Stimulated activated naive CD8-positive, alpha-beta T cell treated with anti-CD3 and anti-CD28 coated beads, Interleukin-15, amount 100 ng/mL, for 72 hours (primary cell): ENCODE results near the gene VLDLR.

Source experiments
- ATAC-seq: fragments of 150-1000 bp; cut with Tn5 transposase; 2 replicates; pipeline ENCODE4 v1.10.0; 2021; ENCODE audit warnings: mild to moderate bottlenecking, moderate library complexity
- DNase-seq, 2 donors: peaks; one replicate each; pipeline ENCODE4 v3.0.0; 2021 to 2022
- H3K27ac Mint-ChIP-seq, 2 donors: one replicate each; pipeline ENCODE4 v1.8.0; 2022; ENCODE audit warnings: mild to moderate bottlenecking in 2 of 2, mixed read lengths in 2 of 2, moderate library complexity in 2 of 2
- H3K27me3 Mint-ChIP-seq: one replicate; pipeline ENCODE4 v1.8.0; 2022; ENCODE audit warnings: mixed read lengths
- H3K4me1 Mint-ChIP-seq: one replicate; pipeline ENCODE4 v1.8.0; 2022; ENCODE audit warnings: mild to moderate bottlenecking, mixed read lengths
- H3K4me3 Mint-ChIP-seq, 2 donors: one replicate each; pipeline ENCODE4 v1.8.0; 2022; ENCODE audit warnings: mild to moderate bottlenecking in 2 of 2, mixed read lengths in 2 of 2, moderate library complexity in 1 of 2
- H3K9me3 Mint-ChIP-seq, 2 donors: one replicate each; pipeline ENCODE4 v1.8.0; 2022; ENCODE audit warnings: mixed read lengths in 2 of 2

VLDLR gene

DNA sequence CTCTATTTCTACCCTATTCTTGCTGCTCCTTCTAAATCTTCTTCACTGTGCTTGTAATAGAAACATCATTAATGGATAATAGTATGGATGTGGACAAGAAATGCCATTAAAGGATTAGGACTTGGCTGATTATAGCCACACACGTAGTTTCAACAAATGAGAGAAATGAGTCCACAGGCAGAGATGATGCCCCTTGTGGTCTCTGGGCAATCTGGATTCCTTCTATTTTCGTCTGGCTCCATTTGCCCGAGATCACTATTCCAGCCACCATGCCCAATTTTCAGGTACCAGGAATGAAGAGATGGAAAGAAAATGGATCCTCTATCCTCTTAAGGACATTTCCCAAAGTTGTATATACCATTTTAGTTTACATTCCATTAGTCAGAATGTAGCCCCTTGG is 13.2 kb downstream of the VLDLR start:
- no peak overlapping the region for H3K4me3 Mint-ChIP-seq
- no peak overlapping the region for H3K27ac Mint-ChIP-seq
- H3K4me1 Mint-ChIP-seq = peaks cover 10% of the 10 kb centered on the region
- DNase-seq (no peak), ATAC-seq (no peak)
- no peaks in the 10 kb centered on the region for H3K9me3 Mint-ChIP-seq
- peaks cover 44% of the 10 kb centered on the region for H3K27me3 Mint-ChIP-seq

DNA sequence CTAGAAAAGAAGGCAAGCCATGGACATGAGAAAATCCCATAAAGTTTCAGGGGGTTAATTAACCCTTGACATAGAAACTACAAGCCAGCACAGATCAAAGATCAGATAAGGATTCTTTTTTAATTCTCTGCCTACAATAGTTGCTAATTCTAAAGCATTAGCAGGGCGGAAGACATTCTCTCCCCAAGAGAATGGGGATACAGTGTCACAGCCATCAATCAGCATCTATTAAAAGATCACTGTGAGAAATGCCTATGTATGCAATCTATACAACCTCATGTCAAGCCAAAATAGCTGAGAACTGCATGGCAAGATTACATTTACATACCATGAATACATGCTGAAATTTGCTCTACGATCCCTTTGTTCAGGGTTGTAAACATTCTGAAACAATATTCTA is 14.3 kb downstream of the VLDLR start:
- Mint-ChIP-seq H3K9me3 (peaks cover 0 to 4% of the 10 kb centered on the region in 2 donors), H3K4me1 (peaks cover 10% of the 10 kb centered on the region), H3K27ac (no peak overlapping the region), H3K4me3 (no peak overlapping the region), H3K27me3 (peaks cover 38% of the 10 kb centered on the region)
- DNase-seq = no peak
- no peak for ATAC-seq

- Mint-ChIP-seq H3K9me3 (peaks cover 0 to 4% of the 10 kb centered on the region in 2 donors), H3K27ac (peak overlapping the region in 1 of 2 donors; percentile 56), H3K4me1 (peaks cover 10% of the 10 kb centered on the region), H3K27me3 (peaks cover 24% of the 10 kb centered on the region), H3K4me3 (no peak overlapping the region)
- ATAC-seq (no peak), DNase-seq (no peak)
These were observed 15.8 kb downstream of the VLDLR start for GRCh38 chr9:2637390-2637789.

DNA sequence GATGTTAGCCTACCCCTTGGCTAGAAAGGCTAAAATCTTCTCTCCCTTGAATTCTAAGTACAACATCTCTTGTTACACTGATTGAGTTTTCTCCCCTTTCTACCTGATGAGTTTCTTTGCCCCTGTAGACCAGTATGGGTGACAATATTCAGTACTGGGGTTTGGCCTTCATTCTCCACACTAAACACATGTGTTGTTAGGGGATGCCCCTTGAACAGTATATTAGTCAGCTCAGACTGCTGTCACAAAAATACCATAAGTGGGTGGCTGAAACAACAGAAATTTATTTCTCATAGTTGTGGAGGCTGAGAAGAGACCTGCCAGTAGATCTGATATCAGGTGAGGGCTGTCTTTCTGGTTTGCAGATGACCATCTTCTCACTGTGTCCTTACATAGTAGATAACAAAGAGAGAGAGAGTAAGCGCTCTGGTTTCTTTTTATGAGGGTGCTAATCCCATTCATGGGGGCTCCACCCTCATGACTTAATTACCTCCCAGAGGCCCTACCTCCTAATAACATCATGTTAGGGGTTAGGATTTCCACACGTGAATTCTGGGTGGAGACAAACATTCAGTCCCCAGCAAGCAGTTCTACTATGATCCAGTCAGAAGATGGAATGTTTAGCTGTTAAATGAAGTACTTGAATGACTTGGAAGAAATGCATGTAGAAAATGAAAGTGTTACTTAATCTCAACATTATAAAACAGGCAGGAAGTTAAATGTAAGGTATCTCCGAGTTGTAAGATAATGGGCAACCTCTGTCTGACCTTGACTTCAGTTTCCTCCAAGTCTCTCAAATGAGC is 17.5 kb downstream of the VLDLR start:
- Mint-ChIP-seq H3K4me1 (peaks cover 10% of the 10 kb centered on the region), H3K27me3 (peaks cover 17% of the 10 kb centered on the region), H3K4me3 (no peak overlapping the region), H3K9me3 (peaks cover 4 to 12% of the 10 kb centered on the region in 2 donors), H3K27ac (peak overlapping the region in 1 of 2 donors; percentile 67)
- ATAC-seq (peak; percentile 99), DNase-seq (no peak)

GRCh38 chr9:2639786-2640185 is 18.2 kb downstream of the VLDLR start:
- Mint-ChIP-seq H3K9me3 (peaks cover 4 to 12% of the 10 kb centered on the region in 2 donors), H3K27me3 (peaks cover 10% of the 10 kb centered on the region), H3K4me1 (peaks cover 10% of the 10 kb centered on the region), H3K4me3 (no peak overlapping the region), H3K27ac (no peak overlapping the region)
- ATAC-seq (no peak), DNase-seq (no peak)

DNA sequence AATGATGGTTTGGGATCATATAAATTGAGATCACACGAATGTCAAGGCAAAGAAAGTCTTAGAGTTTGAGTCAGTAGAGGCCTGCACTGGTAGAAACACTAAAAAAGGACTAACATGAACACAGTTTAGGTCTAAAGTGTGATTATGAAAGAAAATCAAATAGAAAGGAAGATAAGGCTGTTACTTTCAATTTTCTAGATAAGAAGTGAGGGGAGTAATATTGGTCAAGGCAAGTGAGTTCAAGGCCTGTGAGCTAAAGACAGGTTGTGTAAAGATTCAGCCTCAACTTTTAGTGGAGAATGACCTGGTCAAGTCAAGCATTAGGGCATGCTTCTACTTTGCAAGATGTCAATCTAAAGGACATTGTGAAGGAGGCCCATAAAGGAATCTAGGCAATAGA is 19.0 kb downstream of the VLDLR start:
- Mint-ChIP-seq H3K9me3 (peaks cover 4 to 12% of the 10 kb centered on the region in 2 donors), H3K4me3 (no peak overlapping the region), H3K27ac (no peak overlapping the region), H3K27me3 (peaks cover 4% of the 10 kb centered on the region), H3K4me1 (peaks cover 10% of the 10 kb centered on the region)
- DNase-seq (no peak), ATAC-seq (no peak)

DNA sequence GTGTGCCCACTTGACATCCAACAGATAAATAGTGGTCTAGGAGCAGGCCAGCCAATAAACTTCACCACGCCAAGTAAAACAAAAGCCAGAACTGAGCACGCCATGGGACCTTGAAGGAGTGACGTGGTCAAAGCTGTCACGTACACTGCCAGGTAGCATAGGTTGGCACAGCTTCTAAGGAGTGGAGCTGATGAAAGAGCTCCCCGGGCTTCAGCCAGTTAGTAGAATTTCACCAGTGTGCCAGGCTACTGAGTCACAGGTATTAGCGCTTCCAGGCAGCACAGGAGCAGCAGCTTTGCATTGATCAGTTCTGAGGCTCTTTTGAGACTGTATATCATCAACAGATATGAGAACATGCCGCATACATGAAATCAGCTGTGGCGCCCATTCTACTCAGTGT is 19.4 kb downstream of the VLDLR start:
- Mint-ChIP-seq H3K27ac (no peak overlapping the region), H3K9me3 (peaks cover 4 to 12% of the 10 kb centered on the region in 2 donors), H3K4me3 (no peak overlapping the region), H3K27me3 (no peaks in the 10 kb centered on the region), H3K4me1 (peaks cover 10% of the 10 kb centered on the region)
- DNase-seq (no peak), ATAC-seq (no peak)

DNA sequence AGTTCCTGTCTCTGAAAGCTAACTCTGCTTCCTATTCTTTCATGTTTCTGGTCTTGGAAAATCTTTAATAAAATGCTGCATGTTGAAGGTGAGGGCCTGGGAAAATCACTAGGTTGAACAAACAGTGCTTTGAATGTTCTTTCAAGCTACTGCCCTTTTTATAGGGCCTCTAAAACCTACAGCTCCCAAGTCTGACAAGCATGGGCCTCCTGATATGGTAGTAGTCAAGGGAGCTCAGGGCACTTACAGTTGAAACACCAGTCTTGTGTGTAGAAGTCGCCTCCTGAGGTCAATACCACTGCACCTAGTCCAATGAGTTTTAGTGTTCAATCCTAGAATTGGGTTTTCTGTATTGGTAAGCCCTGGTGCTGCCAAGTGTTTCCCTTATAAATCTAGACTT is 20.5 kb downstream of the VLDLR start:
- Mint-ChIP-seq H3K27me3 (no peaks in the 10 kb centered on the region), H3K4me1 (peaks cover 10% of the 10 kb centered on the region), H3K9me3 (peaks cover 4 to 12% of the 10 kb centered on the region in 2 donors), H3K4me3 (no peak overlapping the region), H3K27ac (no peak overlapping the region)
- DNase-seq (no peak), ATAC-seq (no peak)

- peak overlapping the region in 1 of 2 donors; percentile 54 for H3K27ac Mint-ChIP-seq
- no peak overlapping the region for H3K4me3 Mint-ChIP-seq
- no peaks in the 10 kb centered on the region for H3K27me3 Mint-ChIP-seq
- DNase-seq = no peak
- H3K4me1 Mint-ChIP-seq = no peaks in the 10 kb centered on the region
- no peak for ATAC-seq
- H3K9me3 Mint-ChIP-seq = peaks cover 1 to 12% of the 10 kb centered on the region in 2 donors
These were observed 24.0 kb downstream of the VLDLR start for GRCh38 chr9:2645569-2645968.

- peak overlapping the region; percentile 21 to 53 for H3K4me3 Mint-ChIP-seq
- H3K27me3 Mint-ChIP-seq = no peaks in the 10 kb centered on the region
- no peaks in the 10 kb centered on the region for H3K9me3 Mint-ChIP-seq
- ATAC-seq (peak; percentile 95), DNase-seq (peak; percentile 45 to 62)
- H3K27ac Mint-ChIP-seq = peak overlapping the region; percentile 65 to 91
- H3K4me1 Mint-ChIP-seq = peaks cover 27% of the 10 kb centered on the region
These were observed 33.9 kb downstream of the VLDLR start for GRCh38 chr9:2655411-2655901.

DNA sequence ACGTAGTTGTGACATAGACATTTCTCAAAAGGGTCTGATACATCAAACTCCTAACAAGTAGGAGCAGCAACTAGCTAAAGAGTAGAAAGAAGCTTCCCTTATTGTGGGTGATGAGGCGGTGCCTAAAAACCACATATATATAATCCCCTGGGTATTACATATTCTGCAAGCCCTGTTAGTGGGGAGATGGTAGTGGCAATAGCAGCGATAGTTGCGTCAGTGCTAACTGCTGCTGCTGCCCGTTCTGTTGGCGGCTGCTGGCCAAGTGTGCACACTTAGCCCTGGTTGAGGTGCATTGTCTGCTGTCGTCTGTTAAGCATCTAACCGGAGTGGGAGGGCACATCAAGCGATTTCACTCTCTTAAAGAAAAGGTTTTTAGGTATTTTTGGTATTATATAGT is 35.8 kb downstream of the VLDLR start:
- Mint-ChIP-seq H3K4me1 (peaks cover 27% of the 10 kb centered on the region), H3K27ac (peak overlapping the region; percentile 86 to 89), H3K4me3 (peak overlapping the region; percentile 39 to 52), H3K9me3 (no peaks in the 10 kb centered on the region), H3K27me3 (no peaks in the 10 kb centered on the region)
- peak; percentile 73 for ATAC-seq
- peak; percentile 28 to 62 for DNase-seq

DNA sequence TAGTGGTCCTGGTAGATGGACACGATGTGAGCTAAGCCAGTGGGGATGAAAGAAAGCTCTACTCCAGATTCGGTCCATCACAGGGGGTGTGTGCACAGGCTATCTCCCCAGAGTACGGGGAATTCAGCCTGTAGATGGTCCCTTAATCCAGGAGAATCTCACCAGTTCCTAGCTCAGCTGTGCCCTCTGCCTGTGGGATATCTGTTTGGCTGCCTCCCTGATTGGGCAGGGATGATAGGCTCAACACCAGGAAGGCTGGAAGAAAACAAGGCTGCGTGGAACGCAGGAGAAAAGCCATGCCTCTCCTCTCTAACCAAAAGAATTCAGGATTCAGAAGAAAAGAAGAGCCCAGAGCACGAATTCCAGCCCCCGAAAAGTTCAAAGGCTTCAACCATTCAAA is 40.9 kb downstream of the VLDLR start:
- Mint-ChIP-seq H3K27me3 (no peaks in the 10 kb centered on the region), H3K9me3 (peaks cover 0 to 16% of the 10 kb centered on the region in 2 donors), H3K4me3 (no peak overlapping the region), H3K27ac (no peak overlapping the region), H3K4me1 (peaks cover 2% of the 10 kb centered on the region)
- ATAC-seq (no peak), DNase-seq (no peak)

- Mint-ChIP-seq H3K27me3 (no peaks in the 10 kb centered on the region), H3K9me3 (peaks cover 0 to 16% of the 10 kb centered on the region in 2 donors), H3K4me3 (no peak overlapping the region), H3K27ac (peak overlapping the region in 1 of 2 donors; percentile 43), H3K4me1 (no peaks in the 10 kb centered on the region)
- no peak for ATAC-seq
- DNase-seq = no peak
These were observed 42.0 kb downstream of the VLDLR start for GRCh38 chr9:2663461-2664173.

- ATAC-seq = no peak
- no peak overlapping the region for H3K27ac Mint-ChIP-seq
- H3K27me3 Mint-ChIP-seq = no peaks in the 10 kb centered on the region
- H3K4me1 Mint-ChIP-seq = no peaks in the 10 kb centered on the region
- peaks cover 0 to 16% of the 10 kb centered on the region in 2 donors for H3K9me3 Mint-ChIP-seq
- H3K4me3 Mint-ChIP-seq = no peak overlapping the region
- DNase-seq = no peak
These were observed 42.8 kb downstream of the VLDLR start for GRCh38 chr9:2664174-2665065.

DNA sequence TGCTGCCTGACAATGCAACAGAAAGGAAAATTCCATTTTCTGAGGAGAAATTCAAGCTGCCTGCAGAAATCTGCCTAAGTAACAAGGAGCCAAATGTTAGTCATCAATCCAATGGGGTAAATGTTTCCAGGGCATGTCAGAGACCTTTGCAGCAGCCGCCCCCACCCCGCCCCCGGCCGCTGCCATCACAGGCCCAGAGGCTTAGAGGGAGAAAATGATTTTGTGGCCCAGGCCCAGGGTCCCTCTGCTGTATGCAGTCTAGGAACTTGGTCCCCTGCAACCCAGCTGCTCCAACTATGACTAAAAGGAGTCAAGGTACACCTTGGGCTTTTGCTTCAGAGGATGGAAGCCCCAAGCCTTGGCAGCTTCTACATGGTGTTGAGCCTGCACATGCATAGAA is 45.0 kb downstream of the VLDLR start:
- ATAC-seq = no peak
- Mint-ChIP-seq H3K4me1 (no peaks in the 10 kb centered on the region), H3K9me3 (peaks cover 0 to 16% of the 10 kb centered on the region in 2 donors), H3K27me3 (no peaks in the 10 kb centered on the region), H3K27ac (no peak overlapping the region), H3K4me3 (no peak overlapping the region)
- DNase-seq = no peak
